HepG2 (cell line): ENCODE results near the gene CCNYL1. TPM values are rescaled to one million over a fixed set of nuclear protein-coding genes. Genes with fewer than 3 reads are reported as not detected.

Experiments
- AHR ChIP-seq: IDR thresholded peaks from 2 replicates; pipeline ENCODE4 v1.6.1; 2018; ENCODE audit warnings: missing genetic modification reagents, missing compliant biosample characterization
- ISX ChIP-seq: sonication (generic); formaldehyde crosslinking; conservative IDR thresholded peaks from 2 replicates; pipeline ENCODE4 v1.5.0; 2020; ENCODE audit warnings: missing genetic modification reagents
- KLF11 ChIP-seq: IDR thresholded peaks from 2 replicates; pipeline ENCODE4 v1.6.1; 2016; ENCODE audit warnings: missing compliant biosample characterization
- MTA1 ChIP-seq: sonication (generic); formaldehyde crosslinking; IDR thresholded peaks from 2 replicates; pipeline ENCODE4 v1.4.0; 2020; ENCODE audit warnings: missing genetic modification reagents, mild to moderate bottlenecking, borderline replicate concordance
- MTERF4 ChIP-seq: sonication (generic); formaldehyde crosslinking; IDR thresholded peaks from 2 replicates; pipeline ENCODE4 v1.8.0; 2023; ENCODE audit warnings: mild to moderate bottlenecking, missing genetic modification reagents
- MXD1 ChIP-seq: sonication (generic); formaldehyde crosslinking; IDR thresholded peaks from 2 replicates; pipeline ENCODE4 v1.4.0; 2020; ENCODE audit warnings: mild to moderate bottlenecking, missing genetic modification reagents
- MZF1 ChIP-seq: sonication (generic); formaldehyde crosslinking; IDR thresholded peaks from 2 replicates; pipeline ENCODE4 v1.8.1; 2023; ENCODE audit warnings: mild to moderate bottlenecking, missing genetic modification reagents, borderline replicate concordance
- PATZ1 ChIP-seq: sonication (generic); formaldehyde crosslinking; IDR thresholded peaks from 2 replicates; pipeline ENCODE4 v1.4.0; 2020; ENCODE audit warnings: missing genetic modification reagents
- TCF12 ChIP-seq, 2 experiments: fragments of 450-650 bp in 1 of 2; sonication (generic) in 1 of 2; formaldehyde crosslinking in 1 of 2; IDR thresholded peaks; 2 replicates each; pipeline versions ENCODE4 v1.6.1 to v1.8.0; 2017 to 2022; ENCODE audit warnings: antibody characterized with exemption in 1 of 2, mild to moderate bottlenecking in 1 of 2, missing genetic modification reagents in 1 of 2, moderate library complexity in 1 of 2
- ZBTB7B ChIP-seq: sonication (generic); formaldehyde crosslinking; IDR thresholded peaks from 2 replicates; pipeline ENCODE4 v1.4.0; 2020; ENCODE audit warnings: missing genetic modification reagents
- ZNF256 ChIP-seq: sonication (generic); formaldehyde crosslinking; conservative IDR thresholded peaks from 2 replicates; pipeline ENCODE4 v1.4.0; 2020; ENCODE audit warnings: missing genetic modification reagents
- ZNF260 ChIP-seq: sonication (generic); formaldehyde crosslinking; IDR thresholded peaks from 2 replicates; pipeline ENCODE4 v1.4.0; 2020; ENCODE audit warnings: missing genetic modification reagents, low read depth, mild to moderate bottlenecking, borderline replicate concordance
- ZNF414 ChIP-seq: sonication (generic); formaldehyde crosslinking; IDR thresholded peaks from 2 replicates; pipeline ENCODE4 v1.5.0; 2020; ENCODE audit warnings: missing genetic modification reagents
- ZNF747 ChIP-seq: sonication (generic); formaldehyde crosslinking; IDR thresholded peaks from 2 replicates; pipeline ENCODE4 v1.8.1; 2023; ENCODE audit warnings: missing genetic modification reagents, mild to moderate bottlenecking, borderline replicate concordance
- ZNF776 ChIP-seq: sonication (generic); formaldehyde crosslinking; IDR thresholded peaks from 2 replicates; pipeline ENCODE4 v1.4.0; 2020; ENCODE audit warnings: mild to moderate bottlenecking, missing genetic modification reagents
- polyA plus RNA-seq, 8 experiments: library from polyadenylated mRNA; depleted of rRNA in 3 of 8; stranded (reverse) in 7 of 8; unstranded in 1 of 8; fragments of >200 nt; fragmentation: Illumina TruSeq in 4 of 8; extraction: Trizol in 4 of 8; gene quantifications; 2 replicates each; pipeline versions ENCODE4 v1.2.1 to v1.2.3, GENCODE V29; 2011 to 2016; ENCODE audit warnings: low read depth in 4 of 8, missing spikeins in 1 of 8, mixed read lengths in 1 of 8; ENCODE audit not compliant: insufficient read depth in 1 of 8
- total RNA-seq, 5 experiments: library from RNA; depleted of rRNA; stranded (reverse); fragments of >200 nt; fragmentation: Illumina TruSeq; extraction: Trizol; gene quantifications; 2 replicates each; pipeline ENCODE4 v1.2.3, GENCODE V29; 2016; ENCODE audit warnings: low read depth in 1 of 5
- TF ChIP-seq, protein P1 (sequence below): sonication (generic); formaldehyde crosslinking; IDR thresholded peaks from 2 replicates; pipeline ENCODE4 v1.8.0; 2022; ENCODE audit warnings: missing genetic modification reagents, mild to moderate bottlenecking, moderate library complexity, borderline replicate concordance
- TF ChIP-seq, protein P2 (sequence below): sonication (generic); formaldehyde crosslinking; IDR thresholded peaks from 2 replicates; pipeline ENCODE4 v1.9.0; 2022; ENCODE audit warnings: missing genetic modification reagents, mild to moderate bottlenecking, borderline replicate concordance

The CCNYL1 gene
- total and polyA plus RNA-seq, 2 of the 13 experiments (the other 11 are each of a cell fraction or from before 2014, with no cell fraction given): 12.5 to 16.2 TPM

DNA sequence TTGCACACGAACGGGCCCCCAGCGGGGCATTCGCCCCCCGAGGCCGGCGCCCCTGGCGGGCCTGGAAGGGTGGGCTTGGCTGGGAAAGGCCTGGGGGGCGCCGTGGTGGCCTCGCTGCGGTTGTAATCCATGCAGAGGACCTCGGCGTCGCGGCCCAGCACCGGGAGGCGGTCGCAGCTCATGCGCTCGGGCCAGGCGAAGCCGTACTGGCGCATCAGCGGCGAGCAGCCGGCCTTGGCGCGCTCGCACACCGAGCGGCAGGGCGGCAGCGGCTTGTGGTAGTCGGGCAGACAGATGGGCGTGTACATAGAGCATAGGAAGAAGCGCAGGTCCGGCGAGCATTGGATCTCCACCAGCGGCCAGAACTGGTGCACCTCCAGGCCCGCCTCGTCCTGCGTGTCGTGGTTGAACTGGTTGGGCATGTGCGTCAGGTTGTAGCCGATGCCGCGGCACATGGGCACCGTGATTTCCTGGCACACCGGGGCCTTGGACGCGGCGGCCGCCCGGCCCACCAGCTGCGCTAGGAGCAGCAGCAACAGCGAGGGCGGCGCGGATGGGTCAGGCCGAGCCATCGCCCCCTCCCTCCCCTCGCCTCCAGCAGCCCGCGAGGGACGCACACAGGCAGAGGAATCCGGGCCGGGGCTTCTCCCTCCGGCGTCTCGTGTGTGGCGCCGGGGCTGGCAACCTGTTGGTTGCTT, 56.9 kb downstream of the CCNYL1 start (continued):
- no peak for TF ChIP-seq TCF12 (IDR thresholded peaks at IDR 0.05)
- no peak; the same call in 1 of the 2 replicates for TF ChIP-seq TCF12 (CRISPR knock-in tag; IDR thresholded peaks at IDR 0.05)
- TF ChIP-seq MXD1 (CRISPR knock-in tag): peak; percentile 7; the same call in 1 of the 2 replicates
- TF ChIP-seq KLF11 (CRISPR knock-in tag): no peak
- TF ChIP-seq ZNF256 (CRISPR knock-in tag): 0 out of 2 replicates have a peak, but pooled peaks have one; percentile 13
- TF ChIP-seq ISX (CRISPR knock-in tag): 0 out of 2 replicates have a peak, but pooled peaks have one; percentile 28
- TF ChIP-seq ZNF414 (CRISPR knock-in tag): peak; percentile 88; the same call in 1 of the 2 replicates
- TF ChIP-seq MZF1 (CRISPR knock-in tag): 0 out of 2 replicates have a peak, but pooled peaks have one; percentile 14
- no peak; the same call in 1 of the 2 replicates for TF ChIP-seq ZBTB7B
- TF ChIP-seq MTERF4: no peak; the same call in 1 of the 2 replicates
- TF ChIP-seq, protein P1, sequence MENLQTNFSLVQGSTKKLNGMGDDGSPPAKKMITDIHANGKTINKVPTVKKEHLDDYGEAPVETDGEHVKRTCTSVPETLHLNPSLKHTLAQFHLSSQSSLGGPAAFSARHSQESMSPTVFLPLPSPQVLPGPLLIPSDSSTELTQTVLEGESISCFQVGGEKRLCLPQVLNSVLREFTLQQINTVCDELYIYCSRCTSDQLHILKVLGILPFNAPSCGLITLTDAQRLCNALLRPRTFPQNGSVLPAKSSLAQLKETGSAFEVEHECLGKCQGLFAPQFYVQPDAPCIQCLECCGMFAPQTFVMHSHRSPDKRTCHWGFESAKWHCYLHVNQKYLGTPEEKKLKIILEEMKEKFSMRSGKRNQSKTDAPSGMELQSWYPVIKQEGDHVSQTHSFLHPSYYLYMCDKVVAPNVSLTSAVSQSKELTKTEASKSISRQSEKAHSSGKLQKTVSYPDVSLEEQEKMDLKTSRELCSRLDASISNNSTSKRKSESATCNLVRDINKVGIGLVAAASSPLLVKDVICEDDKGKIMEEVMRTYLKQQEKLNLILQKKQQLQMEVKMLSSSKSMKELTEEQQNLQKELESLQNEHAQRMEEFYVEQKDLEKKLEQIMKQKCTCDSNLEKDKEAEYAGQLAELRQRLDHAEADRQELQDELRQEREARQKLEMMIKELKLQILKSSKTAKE (CRISPR knock-in tag): no peak
- TF ChIP-seq MTA1 (CRISPR knock-in tag): no peak
- peak; percentile 5 for TF ChIP-seq PATZ1 (CRISPR knock-in tag)
- TF ChIP-seq ZNF747 (CRISPR knock-in tag): peak; percentile 78
- TF ChIP-seq AHR: 0 out of 2 replicates have a peak, but pooled peaks have one; percentile 18
- TF ChIP-seq, protein P2, sequence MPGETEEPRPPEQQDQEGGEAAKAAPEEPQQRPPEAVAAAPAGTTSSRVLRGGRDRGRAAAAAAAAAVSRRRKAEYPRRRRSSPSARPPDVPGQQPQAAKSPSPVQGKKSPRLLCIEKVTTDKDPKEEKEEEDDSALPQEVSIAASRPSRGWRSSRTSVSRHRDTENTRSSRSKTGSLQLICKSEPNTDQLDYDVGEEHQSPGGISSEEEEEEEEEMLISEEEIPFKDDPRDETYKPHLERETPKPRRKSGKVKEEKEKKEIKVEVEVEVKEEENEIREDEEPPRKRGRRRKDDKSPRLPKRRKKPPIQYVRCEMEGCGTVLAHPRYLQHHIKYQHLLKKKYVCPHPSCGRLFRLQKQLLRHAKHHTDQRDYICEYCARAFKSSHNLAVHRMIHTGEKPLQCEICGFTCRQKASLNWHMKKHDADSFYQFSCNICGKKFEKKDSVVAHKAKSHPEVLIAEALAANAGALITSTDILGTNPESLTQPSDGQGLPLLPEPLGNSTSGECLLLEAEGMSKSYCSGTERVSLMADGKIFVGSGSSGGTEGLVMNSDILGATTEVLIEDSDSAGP: peak; percentile 75
- TF ChIP-seq ZNF260 (CRISPR knock-in tag): no peak
- TF ChIP-seq ZNF776 (CRISPR knock-in tag): no peak
